ENCODE measurements around the gene RSU1.

RSU1 gene

GRCh38 chr10:16720812-16721211, 96.4 kb downstream of the RSU1 start:
- no peak for TF ChIP-seq CTCF (conservative IDR thresholded peaks at IDR 0.05; ENCODE audit: control insufficient read depth, insufficient read depth, low read depth, low read length)
- H3K4me3 ChIP-seq (ENCODE audit: control insufficient read depth, low read depth, low read length) = no peak overlapping the region
- no peak for DNase-seq (ENCODE audit: low read depth)

GRCh38 chr10:16717622-16718395, 99.4 kb downstream of the RSU1 start:
- no peak for TF ChIP-seq CTCF (conservative IDR thresholded peaks at IDR 0.05; ENCODE audit: control insufficient read depth, insufficient read depth, low read depth, low read length)
- no peak overlapping the region for H3K4me3 ChIP-seq (ENCODE audit: control insufficient read depth, low read depth, low read length)
- DNase-seq (ENCODE audit: low read depth) = peak; percentile 71

- DNase-seq (ENCODE audit: low read depth) = no peak
Measured at GRCh38 chr10:16716051-16716450, 101.2 kb downstream of the RSU1 start.

GRCh38 chr10:16713290-16713689, 103.9 kb downstream of the RSU1 start:
- no peak for DNase-seq (ENCODE audit: low read depth)
- TF ChIP-seq CTCF (conservative IDR thresholded peaks at IDR 0.05; ENCODE audit: control insufficient read depth, insufficient read depth, low read depth, low read length) = no peak
- H3K4me3 ChIP-seq (ENCODE audit: control insufficient read depth, low read depth, low read length) = no peak overlapping the region

More at GRCh38 chr10:16716051-16716450, 101.2 kb downstream of the RSU1 start:
- TF ChIP-seq CTCF (conservative IDR thresholded peaks at IDR 0.05; ENCODE audit: control insufficient read depth, insufficient read depth, low read depth, low read length) = no peak
- no peak overlapping the region for H3K4me3 ChIP-seq (ENCODE audit: control insufficient read depth, low read depth, low read length)

GRCh38 chr10:16712883-16713282, 104.3 kb downstream of the RSU1 start:
- TF ChIP-seq CTCF (conservative IDR thresholded peaks at IDR 0.05; ENCODE audit: control insufficient read depth, insufficient read depth, low read depth, low read length) = no peak
- H3K4me3 ChIP-seq (ENCODE audit: control insufficient read depth, low read depth, low read length) = no peak overlapping the region
- DNase-seq (ENCODE audit: low read depth) = no peak

GRCh38 chr10:16700331-16700730, 116.9 kb downstream of the RSU1 start:
- DNase-seq (ENCODE audit: low read depth) = no peak
- TF ChIP-seq CTCF (conservative IDR thresholded peaks at IDR 0.05; ENCODE audit: control insufficient read depth, insufficient read depth, low read depth, low read length) = no peak

More at GRCh38 chr10:16700331-16700730, 116.9 kb downstream of the RSU1 start:
- no peak overlapping the region for H3K4me3 ChIP-seq (ENCODE audit: control insufficient read depth, low read depth, low read length)

Data from fibroblast of mammary gland (primary cell).